Muscle of back (tissue), 11 donors: ENCODE measurements around the gene HOXB4. TPM values are rescaled to one million over a fixed set of nuclear protein-coding genes. Genes with fewer than 3 reads are reported as not detected.

Experiments used
- DNase-seq, 3 donors: peaks; one replicate each; pipeline versions ENCODE4 v3.0.0 to v3.0.0-alpha.2; 2013
- polyA plus RNA-seq, 10 donors: library from polyadenylated mRNA; unstranded; fragments of 120-200 nt; gene quantifications; one replicate each; pipeline ENCODE4 v1.2.1, GENCODE V29; 2013; ENCODE audit not compliant: insufficient read length in 10 of 10

Gene HOXB4
- polyA plus RNA-seq, 10 donors, result 1.1 to 10.7 (median 6.1) TPM

DNA sequence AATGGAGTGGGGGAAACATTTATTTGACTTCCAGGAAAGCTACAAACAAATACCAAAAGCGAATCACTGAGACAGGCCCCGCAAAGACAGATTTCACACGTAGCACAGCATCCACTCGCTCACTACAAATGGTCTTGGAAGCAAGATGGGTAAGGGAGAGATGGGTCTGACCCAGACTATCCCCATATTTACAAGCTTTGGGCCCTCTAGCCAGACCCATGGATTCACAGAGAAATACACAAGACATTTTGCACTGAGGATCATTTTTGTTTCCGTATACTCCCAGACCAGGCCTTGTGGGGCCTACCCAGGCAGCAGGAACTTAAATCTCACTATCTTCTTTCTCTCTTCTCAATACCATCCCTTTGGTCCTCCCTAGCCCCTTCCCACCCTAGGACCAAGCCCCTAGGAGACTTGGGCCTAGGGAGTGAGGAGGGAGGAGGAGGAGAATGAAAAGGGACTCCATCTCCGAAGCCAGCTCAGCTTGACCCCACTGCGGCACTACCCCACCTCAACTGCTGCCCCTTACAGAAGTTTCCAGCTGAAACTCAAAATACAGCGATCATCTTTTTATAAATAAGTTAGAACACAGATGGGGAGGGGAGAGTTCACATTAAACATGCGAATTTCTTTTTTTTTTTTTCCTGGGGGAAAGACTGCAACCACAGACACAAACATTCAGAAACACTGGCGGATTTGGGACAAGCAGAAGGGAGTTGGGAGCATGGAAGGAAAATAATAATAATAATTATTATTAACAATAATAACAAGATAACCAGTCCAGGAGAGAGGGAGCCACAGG is 13.3 kb upstream of the HOXB4 start:
- no peak for DNase-seq

- DNase-seq, result no peak
Observed at GRCh38 chr17:48590607-48591161, 12.5 kb upstream of the HOXB4 start.

- DNase-seq, result no peak
Observed at GRCh38 chr17:48589831-48590606, 11.9 kb upstream of the HOXB4 start, which contains the start of gene HOXB3. TSS of gene HOXB3 (minus strand) at chr17:48590241. CDS start at chr17:48552474, 37,767 bp downstream.

DNA sequence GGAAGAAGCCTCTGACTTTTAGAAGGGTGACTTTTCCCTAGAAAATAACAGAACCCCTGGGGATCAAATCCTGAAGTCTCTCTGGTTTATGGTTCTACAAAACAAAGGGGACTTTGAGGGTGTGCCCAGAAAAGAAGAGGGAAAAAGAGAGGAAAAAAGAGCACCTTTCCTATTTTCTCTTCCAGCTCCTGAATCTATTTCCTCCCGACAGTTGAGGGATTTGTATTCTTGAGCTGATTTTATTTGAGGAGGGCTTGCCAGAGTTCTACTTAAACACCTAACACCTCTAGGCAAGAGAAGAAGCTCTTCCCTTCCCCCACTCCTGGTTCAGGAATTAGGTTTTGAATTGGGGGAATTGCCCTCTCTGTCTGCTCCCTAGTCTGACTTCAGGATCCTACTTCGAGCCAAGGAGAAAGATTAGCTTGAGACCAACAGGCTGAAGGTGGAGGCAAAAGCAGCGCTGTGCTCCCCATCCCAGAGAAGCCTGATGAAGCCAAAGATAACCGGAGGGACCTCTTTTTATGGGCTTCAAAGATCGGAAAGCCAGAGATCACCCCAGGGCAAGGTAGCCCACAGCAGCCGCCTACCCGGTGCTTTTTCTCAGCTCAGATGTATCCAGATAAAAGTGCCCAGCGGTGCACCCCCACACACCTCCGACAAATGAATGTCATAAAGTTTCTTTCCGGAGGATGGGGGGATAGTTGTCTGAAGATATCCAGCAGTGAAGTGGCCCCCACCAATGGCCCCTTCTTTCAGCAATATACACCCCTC is 11.1 kb upstream of the HOXB4 start:
- DNase-seq, result no peak

GRCh38 chr17:48588528-48588927 is 10.4 kb upstream of the HOXB4 start:
- DNase-seq, result no peak

GRCh38 chr17:48588074-48588415 is 9.9 kb upstream of the HOXB4 start:
- DNase-seq, result no peak

DNA sequence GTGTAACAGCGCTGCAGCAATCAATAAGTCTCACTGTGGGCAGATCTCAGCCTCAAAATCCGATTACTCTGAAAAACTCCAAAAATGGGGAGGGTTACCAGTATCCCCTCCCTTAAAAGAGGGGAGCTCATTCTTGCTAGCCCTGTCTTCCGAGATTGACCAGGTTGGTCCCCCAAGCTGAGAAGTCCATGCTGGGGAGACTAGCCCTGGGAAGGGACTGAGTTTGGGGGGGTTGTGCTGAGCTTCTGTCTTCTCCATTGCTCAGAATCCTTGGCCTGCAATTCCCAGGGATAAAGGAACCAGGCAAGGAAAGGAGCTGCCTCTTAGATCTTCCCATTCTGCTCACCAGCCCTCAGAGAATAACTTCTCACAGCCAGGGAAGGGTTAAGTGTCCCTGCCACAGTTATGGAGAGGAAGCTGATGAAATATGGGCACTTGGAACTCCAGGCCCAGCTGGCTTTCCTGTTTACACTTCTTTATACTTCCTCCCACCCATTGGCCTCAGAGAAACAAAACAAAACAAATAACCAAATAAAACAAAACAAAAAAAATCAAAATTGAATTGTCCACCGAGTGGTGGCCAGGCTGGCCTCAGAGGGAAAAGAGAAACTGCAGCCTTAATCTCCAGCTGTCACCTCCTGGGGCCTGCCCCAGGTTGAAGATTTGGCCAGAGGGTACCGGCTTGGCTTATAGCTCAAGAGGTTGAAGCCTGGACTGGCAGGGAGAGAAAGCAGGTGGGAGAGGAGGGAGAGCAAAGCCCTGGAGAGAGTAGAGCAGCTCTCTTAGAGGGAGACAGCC is 9.3 kb upstream of the HOXB4 start:
- no peak for DNase-seq

- DNase-seq, result no peak
Observed at GRCh38 chr17:48586355-48587258, 8.5 kb upstream of the HOXB4 start.

DNA sequence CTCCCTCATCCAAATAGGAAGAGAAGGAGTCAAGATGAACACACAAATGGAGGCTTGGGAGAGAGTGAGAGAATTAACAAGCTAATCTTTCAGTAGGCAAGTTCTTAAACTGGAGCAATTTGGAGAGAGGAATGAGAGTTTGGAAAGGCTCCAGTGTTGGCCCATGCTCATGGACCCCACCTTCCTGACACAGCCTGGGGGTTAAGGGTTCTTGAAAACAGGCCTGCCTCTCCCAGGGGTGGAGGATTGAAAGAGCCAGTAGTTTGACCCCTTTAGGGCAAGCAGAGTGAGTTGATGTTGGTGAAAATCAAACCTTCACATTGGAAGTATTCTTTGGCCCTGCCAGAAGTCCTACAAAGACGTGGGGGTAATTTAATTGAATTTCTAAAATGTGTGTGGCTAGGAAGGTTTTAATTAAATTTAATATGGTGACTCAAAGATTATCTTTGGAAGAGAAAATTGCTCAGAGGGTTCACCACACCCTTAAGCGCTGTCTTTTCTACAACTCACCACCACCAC is 6.1 kb upstream of the HOXB4 start:
- no peak for DNase-seq

- DNase-seq, result no peak
Observed at GRCh38 chr17:48583708-48584222, 5.6 kb upstream of the HOXB4 start.

DNA sequence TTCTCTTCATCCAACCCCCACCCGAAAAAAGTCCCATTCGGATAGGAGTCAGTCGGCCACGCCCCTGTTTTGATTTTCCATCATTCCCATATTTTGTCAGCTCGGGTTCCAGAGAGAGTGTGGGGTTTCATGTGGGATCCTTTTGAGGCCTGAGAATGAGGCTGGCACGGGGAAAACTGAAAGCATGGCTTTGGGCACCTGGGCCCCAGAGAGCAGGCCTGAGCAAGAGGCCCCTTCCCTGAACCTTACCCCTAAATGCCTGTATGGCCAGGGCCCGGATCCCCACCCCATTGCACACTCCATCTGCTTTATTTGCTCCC is 4.6 kb upstream of the HOXB4 start:
- DNase-seq, result no peak

DNA sequence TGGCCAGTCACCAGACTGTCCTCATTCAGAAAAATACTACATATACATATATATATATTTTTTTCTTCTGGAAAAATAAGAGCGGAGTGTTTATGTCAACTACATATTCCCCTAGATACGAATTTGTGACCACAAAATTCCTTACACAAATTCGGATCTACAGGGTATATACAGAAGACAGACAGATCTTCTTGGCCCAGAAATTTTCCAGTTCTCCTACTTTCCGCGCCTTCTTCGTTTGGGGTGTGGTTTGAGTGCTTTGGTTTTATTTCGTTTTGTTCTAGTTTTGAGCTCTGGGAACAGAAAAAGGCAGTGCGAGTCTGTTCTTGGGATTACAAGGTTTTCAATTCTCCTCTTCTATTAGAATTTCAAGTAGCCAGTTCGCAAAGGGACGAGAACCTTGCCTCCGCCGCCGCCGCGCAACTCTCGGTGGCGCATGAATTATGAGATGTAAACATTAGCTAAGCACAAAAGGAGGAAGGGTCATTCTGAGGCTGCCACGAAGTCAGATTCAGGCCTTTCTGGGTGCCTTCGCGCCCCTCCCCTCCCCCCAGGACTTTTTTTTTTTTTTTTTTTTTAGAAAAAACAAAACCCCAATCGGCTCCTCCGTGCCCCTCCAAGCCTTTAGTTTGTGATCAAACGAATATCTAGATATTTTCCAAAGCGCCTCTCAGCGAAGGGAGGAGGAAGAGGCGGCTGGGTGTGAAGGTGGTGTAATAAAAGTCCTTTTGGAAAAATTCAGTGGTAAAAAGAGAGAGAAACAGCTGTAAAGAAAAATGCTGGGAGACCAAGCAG is 1.8 kb upstream of the HOXB4 start:
- DNase-seq, result peak in 1 of 3 donors; percentile 74

- DNase-seq, result peak in 1 of 3 donors; percentile 68
Observed at GRCh38 chr17:48579471-48579759, 1.3 kb upstream of the HOXB4 start.

DNA sequence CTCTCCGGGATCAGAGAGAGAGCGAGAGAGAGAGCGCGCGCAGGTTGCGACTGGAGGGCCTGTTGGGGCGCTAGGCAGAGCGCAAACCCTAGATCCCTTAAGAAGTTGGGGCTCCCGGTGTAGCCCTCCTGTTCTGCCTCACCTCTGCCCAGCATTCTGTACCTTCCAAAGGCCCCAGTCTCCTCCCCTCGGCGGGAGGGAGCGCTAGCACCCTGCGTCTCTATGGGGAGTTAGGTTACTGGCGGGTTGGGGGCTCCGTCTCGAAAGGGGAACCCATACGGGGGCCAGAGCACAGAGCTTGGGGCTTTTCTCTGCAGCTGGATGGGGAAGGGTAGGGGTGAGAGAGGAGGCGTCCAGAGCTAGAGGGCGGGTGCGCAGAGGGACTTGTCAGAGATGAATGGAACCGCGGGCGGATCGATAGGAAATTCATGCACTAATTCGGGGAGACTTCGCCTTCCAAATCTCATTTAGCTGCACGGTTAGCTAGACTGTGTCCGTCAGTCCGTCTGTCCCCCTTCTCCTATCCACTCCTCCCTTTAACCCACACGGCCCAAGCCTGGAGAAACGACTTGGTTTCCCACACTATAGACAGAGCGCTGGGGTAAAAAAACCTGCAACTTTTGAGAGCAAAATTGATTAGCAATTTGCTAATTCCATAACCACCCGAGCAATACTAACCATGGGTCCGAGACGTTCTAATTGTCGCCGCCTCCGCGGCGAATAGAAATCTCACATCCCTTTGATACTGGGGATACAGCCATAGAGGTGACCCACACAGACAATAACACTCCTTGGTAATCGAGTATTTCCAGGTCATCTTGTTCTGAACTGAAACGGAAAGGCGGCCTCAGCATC is 693 bp upstream of the HOXB4 start:
- DNase-seq, result no peak

GRCh38 chr17:48577330-48577945 is 712 bp downstream of the HOXB4 start:
- DNase-seq, result no peak

GRCh38 chr17:48576479-48577309 is 1.5 kb downstream of the HOXB4 start:
- peak in 1 of 3 donors; percentile 69 for DNase-seq
